Diencephalon (tissue), 1 donor: Measurements from ENCODE around the gene SREK1. TPM values are rescaled to one million over a fixed set of nuclear protein-coding genes. Genes with fewer than 3 reads are reported as not detected.

Experiments
- total RNA-seq: library from RNA; depleted of rRNA; stranded (reverse); fragments of >200 nt; gene quantifications from one replicate; pipeline ENCODE4 v1.2.3, GENCODE V29; 2014

The SREK1 gene
- 110 TPM for total RNA-seq

GRCh38 chr5:66144074-66144833 is at the start of gene SREK1:
SREK1 (plus strand) TSS chr5:66144300; CDS start chr5:66144377, 77 bp downstream.

Other genes starting within 250 kb of the SREK1 start
- 111 TPM for gene ERBIN, start 217.7 kb upstream of the SREK1 start, total RNA-seq